NCI-H446 treated with DMSO at 0.1 percent for 48 hours (cell line): Measurements from ENCODE around the gene TWF2.
A peak's percentile ranks its signal among the peaks of the same experiment; 100 is the strongest.

Experiments used
- DNase-seq: peaks from one replicate; lab custom pipeline; 2025; lab: John Stamatoyannopoulos, UW

Gene TWF2

GRCh38 chr3:52257911-52258310 lies 19.0 kb upstream of the TWF2 start:
- DNase-seq = no peak

GRCh38 chr3:52256622-52257021 lies 17.7 kb upstream of the TWF2 start:
- no peak for DNase-seq

GRCh38 chr3:52256159-52256558 lies 17.2 kb upstream of the TWF2 start:
- DNase-seq = no peak

- no peak for DNase-seq
Measured at GRCh38 chr3:52254608-52255007, 15.7 kb upstream of the TWF2 start.

GRCh38 chr3:52253314-52254304 lies 14.7 kb upstream of the TWF2 start:
- DNase-seq = no peak

- no peak for DNase-seq
Measured at GRCh38 chr3:52250122-52250521, 11.2 kb upstream of the TWF2 start.

- no peak for DNase-seq
Measured at GRCh38 chr3:52249683-52250082, 10.7 kb upstream of the TWF2 start.

- no peak for DNase-seq
Measured at GRCh38 chr3:52248816-52249547, 10.0 kb upstream of the TWF2 start.

GRCh38 chr3:52248165-52248541 lies 9.2 kb upstream of the TWF2 start:
- no peak for DNase-seq

- no peak for DNase-seq
Measured at GRCh38 chr3:52247409-52248164, 8.6 kb upstream of the TWF2 start.

GRCh38 chr3:52246728-52247408 lies 7.9 kb upstream of the TWF2 start:
- DNase-seq = no peak

- no peak for DNase-seq
Measured at GRCh38 chr3:52246264-52246620, 7.3 kb upstream of the TWF2 start.

- no peak for DNase-seq
Measured at GRCh38 chr3:52245322-52246263, 6.6 kb upstream of the TWF2 start, which contains the start of gene PPM1M. Gene PPM1M, plus strand, starts transcription at chr3:52245759. Its CDS starts 66 bp downstream, at chr3:52245825.

GRCh38 chr3:52243791-52244628 lies 5.1 kb upstream of the TWF2 start:
- no peak for DNase-seq

GRCh38 chr3:52242039-52242438 lies 3.1 kb upstream of the TWF2 start:
- no peak for DNase-seq

- no peak for DNase-seq
Measured at GRCh38 chr3:52240886-52241370, 2.0 kb upstream of the TWF2 start.

- DNase-seq = peak; percentile 69
Measured at GRCh38 chr3:52240059-52240885, 1.3 kb upstream of the TWF2 start.

GRCh38 chr3:52238193-52238760 lies 681 bp downstream of the TWF2 start:
- DNase-seq = no peak
